ENCODE data around the gene RNU1-3. TPM values are rescaled to one million over a fixed set of nuclear protein-coding genes. Genes with fewer than 3 reads are reported as not detected.

The RNU1-3 gene
- total and polyA plus RNA-seq, 9 of the 15 experiments (the other 6 are each of a cell fraction or from before 2014, with no cell fraction given), result under 0.01 to 32,823 (median 2,538) TPM; not detected in 4

DNA sequence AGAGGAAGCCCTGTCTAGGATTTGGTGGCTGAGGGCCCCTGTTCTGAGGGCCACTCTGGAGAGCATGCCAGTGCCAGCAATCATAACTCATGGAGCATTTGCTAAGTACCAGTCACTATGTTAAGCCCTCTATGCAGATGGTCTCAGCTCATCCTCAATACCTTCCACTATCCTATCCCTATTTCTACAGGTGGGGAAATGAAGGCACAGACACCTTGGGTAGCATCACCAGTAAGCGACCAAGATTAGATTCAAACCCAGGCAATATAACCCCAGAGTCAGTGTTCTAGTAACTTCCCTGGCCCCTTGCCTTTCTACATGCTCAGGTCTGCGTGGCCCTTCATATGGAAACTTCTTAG is 45.5 kb downstream of the RNU1-3 start (continued):
- no peak for TF ChIP-seq HDAC2 (IDR thresholded peaks at IDR 0.05)
- TF ChIP-seq, protein P1, sequence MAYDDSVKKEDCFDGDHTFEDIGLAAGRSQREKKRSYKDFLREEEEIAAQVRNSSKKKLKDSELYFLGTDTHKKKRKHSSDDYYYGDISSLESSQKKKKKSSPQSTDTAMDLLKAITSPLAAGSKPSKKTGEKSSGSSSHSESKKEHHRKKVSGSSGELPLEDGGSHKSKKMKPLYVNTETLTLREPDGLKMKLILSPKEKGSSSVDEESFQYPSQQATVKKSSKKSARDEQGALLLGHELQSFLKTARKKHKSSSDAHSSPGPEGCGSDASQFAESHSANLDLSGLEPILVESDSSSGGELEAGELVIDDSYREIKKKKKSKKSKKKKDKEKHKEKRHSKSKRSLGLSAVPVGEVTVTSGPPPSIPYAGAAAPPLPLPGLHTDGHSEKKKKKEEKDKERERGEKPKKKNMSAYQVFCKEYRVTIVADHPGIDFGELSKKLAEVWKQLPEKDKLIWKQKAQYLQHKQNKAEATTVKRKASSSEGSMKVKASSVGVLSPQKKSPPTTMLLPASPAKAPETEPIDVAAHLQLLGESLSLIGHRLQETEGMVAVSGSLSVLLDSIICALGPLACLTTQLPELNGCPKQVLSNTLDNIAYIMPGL (CRISPR knock-in tag; IDR thresholded peaks at IDR 0.05), result 0 out of 2 replicates have a peak, but pooled peaks have one; percentile 23
- TF ChIP-seq IRF2 (CRISPR knock-in tag; IDR thresholded peaks at IDR 0.05), result no peak
- TF ChIP-seq MIER1 (IDR thresholded peaks at IDR 0.05; ENCODE audit: low read depth), result no peak
- TF ChIP-seq PHTF2 (CRISPR knock-in tag; IDR thresholded peaks at IDR 0.05), result no peak
- TF ChIP-seq ZNF695 (CRISPR knock-in tag; IDR thresholded peaks at IDR 0.05), result no peak
- no peak for TF ChIP-seq PHB2 (IDR thresholded peaks at IDR 0.05; ENCODE audit: low read depth)
- TF ChIP-seq ARID3B (CRISPR knock-in tag; IDR thresholded peaks at IDR 0.05; ENCODE audit: borderline replicate concordance), result no peak
- TF ChIP-seq HMG20A (CRISPR knock-in tag; conservative IDR thresholded peaks at IDR 0.05), result no peak
- no peak for TF ChIP-seq ZNF785 (CRISPR knock-in tag; IDR thresholded peaks at IDR 0.05)
- no peak for TF ChIP-seq MYC (IDR thresholded peaks at IDR 0.05; ENCODE audit: low read depth, low read length)
- no peak for TF ChIP-seq MYC (CRISPR knock-in tag; IDR thresholded peaks at IDR 0.05; ENCODE audit: borderline replicate concordance, low read depth)
- no peak for TF ChIP-seq SRSF9 (IDR thresholded peaks at IDR 0.05; ENCODE audit: borderline replicate concordance, low read depth, low read length)
- no peak for TF ChIP-seq ZNF280A (IDR thresholded peaks at IDR 0.05; ENCODE audit: low read depth, partially characterized antibody)
- TF ChIP-seq NFIX (CRISPR knock-in tag; IDR thresholded peaks at IDR 0.05; ENCODE audit: low read depth), result no peak
- peak; percentile 12; the same call in 1 of the 2 replicates for TF ChIP-seq PTBP1 (IDR thresholded peaks at IDR 0.05; ENCODE audit: low read depth, low read length)
